HEK293T (cell line): ENCODE data around the gene COL9A3.

Experiments used
- ELF4 ChIP-seq: fragments of 450-650 bp; IDR thresholded peaks from 2 replicates; pipeline ENCODE4 v1.6.1; 2017; ENCODE audit warnings: antibody characterized with exemption
- FOXA1 ChIP-seq: fragments of 450-650 bp; IDR thresholded peaks from 2 replicates; pipeline ENCODE4 v1.6.1; 2016; ENCODE audit warnings: mild to moderate bottlenecking
- FOXK2 ChIP-seq: fragments of 450-650 bp; IDR thresholded peaks from 2 replicates; pipeline ENCODE4 v1.6.1; 2016; ENCODE audit warnings: mild to moderate bottlenecking
- FOXM1 ChIP-seq: fragments of 450-650 bp; IDR thresholded peaks from 2 replicates; pipeline ENCODE4 v1.6.1; 2017; ENCODE audit warnings: mild to moderate bottlenecking, borderline replicate concordance
- HDGF ChIP-seq: fragments of 450-650 bp; IDR thresholded peaks from 2 replicates; pipeline ENCODE4 v1.6.1; 2017; ENCODE audit warnings: antibody characterized with exemption, borderline replicate concordance
- L3MBTL2 ChIP-seq: fragments of 450-650 bp; conservative IDR thresholded peaks from 2 replicates; pipeline ENCODE4 v1.6.1; 2016; ENCODE audit warnings: mild to moderate bottlenecking
- LEF1 ChIP-seq: fragments of 450-650 bp; IDR thresholded peaks from 2 replicates; pipeline ENCODE4 v1.6.1; 2017; ENCODE audit warnings: mild to moderate bottlenecking, borderline replicate concordance
- NFRKB ChIP-seq: fragments of 450-650 bp; IDR thresholded peaks from 2 replicates; pipeline ENCODE4 v1.6.1; 2016; ENCODE audit warnings: mild to moderate bottlenecking, moderate library complexity
- SP1 ChIP-seq: fragments of 450-650 bp; IDR thresholded peaks from 2 replicates; pipeline ENCODE4 v1.6.1; 2017
- SUZ12 ChIP-seq: fragments of 450-650 bp; IDR thresholded peaks from 2 replicates; pipeline ENCODE4 v1.6.1; 2016; ENCODE audit warnings: mild to moderate bottlenecking
- TARDBP ChIP-seq: fragments of 450-650 bp; IDR thresholded peaks from 2 replicates; pipeline ENCODE4 v1.6.1; 2016
- ZNF384 ChIP-seq: fragments of 450-650 bp; IDR thresholded peaks from 2 replicates; pipeline ENCODE4 v1.6.1; 2016

- TF ChIP-seq FOXA1 (no peak), SUZ12 (no peak), L3MBTL2 (no peak), FOXK2 (no peak), FOXM1 (no peak), NFRKB (no peak), TARDBP (no peak), ELF4 (no peak), SP1 (no peak), HDGF (no peak), ZNF384 (no peak), LEF1 (no peak)
These were observed 55.5 kb downstream of the COL9A3 start for GRCh38 chr20:62872184-62872847.
